Ascending aorta (tissue), 2 donors: Measurements from ENCODE around the gene FERMT3. TPM values are rescaled to one million over a fixed set of nuclear protein-coding genes. Genes with fewer than 3 reads are reported as not detected.
A peak's percentile ranks its signal among the peaks of the same experiment; 100 is the strongest.

Experiments
- DNase-seq, 2 donors: peaks; one replicate each; pipeline ENCODE4 v3.0.0-alpha.2; 2019; ENCODE audit warnings: low spot score in 2 of 2
- H3K27ac ChIP-seq, 2 donors: fragments of 200-600 bp; sonication (generic); one replicate each; pipeline ENCODE4 v1.5.1; 2016 to 2017; ENCODE audit warnings: mild to moderate bottlenecking in 1 of 2
- H3K27me3 ChIP-seq: fragments of 200-600 bp; sonication (generic); one replicate; pipeline ENCODE4 v1.5.1; 2017
- H3K36me3 ChIP-seq, 2 donors: fragments of 200-600 bp; sonication (generic); one replicate each; pipeline ENCODE4 v1.5.1; 2016
- H3K4me1 ChIP-seq, 2 donors: fragments of 200-600 bp; sonication (generic); one replicate each; pipeline ENCODE4 v1.5.1; 2016 to 2017; ENCODE audit warnings: mild to moderate bottlenecking in 1 of 2
- H3K4me3 ChIP-seq, 2 donors: fragments of 200-600 bp; sonication (generic); one replicate each; pipeline ENCODE4 v1.5.1; 2016 to 2017; ENCODE audit warnings: mild to moderate bottlenecking in 1 of 2
- H3K9me3 ChIP-seq, 2 donors: fragments of 200-600 bp; sonication (generic); one replicate each; pipeline ENCODE4 v1.5.1; 2016
- CTCF ChIP-seq, 3 experiments: fragments of 200-600 bp in 2 of 3; fragments of 450-650 bp in 1 of 3; sonication (generic) in 2 of 3; IDR thresholded peaks; one replicate each; pipeline ENCODE4 v1.5.1; 2016 to 2019; ENCODE audit warnings: antibody characterized with exemption in 3 of 3, mild to moderate bottlenecking in 1 of 3, moderate library complexity in 1 of 3
- intact Hi-C: fragments of 100-400 bp; cut with DNase I; formaldehyde crosslinking; loops from one replicate; pipeline ENCODE4 v1.15.1; 2023
- total RNA-seq: library from RNA; depleted of rRNA; stranded (reverse); fragments of >200 nt; gene quantifications from one replicate; pipeline ENCODE4 v1.1.0, GENCODE V29; 2016

Gene FERMT3
- total RNA-seq, 1 donor from 2014 or later, result 55.2 TPM

- DNase-seq, result peak; percentile 95 to 99
- H3K27me3 ChIP-seq, result no peaks in the 10 kb centered on the region
- no peaks in the 10 kb centered on the region for H3K9me3 ChIP-seq
- no peak for TF ChIP-seq CTCF (IDR thresholded peaks at IDR 0.05)
- peaks cover 28 to 32% of the 10 kb centered on the region in 2 donors for H3K36me3 ChIP-seq
- intact Hi-C loops, result loop anchor here (1.0 to 2.0 kb wide), 2 partner anchors 30 to 64 kb away; partner anchors contain the start of gene ESRRA
- peak within 1 kb of the TSS; percentile 99 for H3K27ac ChIP-seq
- H3K4me1 ChIP-seq, result peaks cover 4 to 32% of the 10 kb centered on the region in 2 donors
- peak within 1 kb of the TSS; percentile 91 to 97 for H3K4me3 ChIP-seq
Observed at GRCh38 chr11:64240435-64241240, 34.1 kb downstream of the FERMT3 start, which contains the start of gene FKBP2. FKBP2 (plus strand) TSS chr11:64241095; CDS start chr11:64242388, 1,293 bp downstream.

GRCh38 chr11:64241241-64241490 lies 34.6 kb downstream of the FERMT3 start:
- no peak for TF ChIP-seq CTCF (IDR thresholded peaks at IDR 0.05)
- intact Hi-C loops, result loop anchor here (1.0 to 2.0 kb wide), 2 partner anchors 29 to 64 kb away; partner anchors contain the start of gene ESRRA
- H3K4me3 ChIP-seq, result peak overlapping the region; percentile 91 to 97
- no peaks in the 10 kb centered on the region for H3K27me3 ChIP-seq
- H3K9me3 ChIP-seq, result no peaks in the 10 kb centered on the region
- H3K36me3 ChIP-seq, result peaks cover 28 to 32% of the 10 kb centered on the region in 2 donors
- peak overlapping the region; percentile 99 for H3K27ac ChIP-seq
- H3K4me1 ChIP-seq, result peaks cover 6 to 28% of the 10 kb centered on the region in 2 donors
- peak; percentile 97 to 100 for DNase-seq

GRCh38 chr11:64241491-64242374 lies 35.2 kb downstream of the FERMT3 start:
- H3K27me3 ChIP-seq, result no peaks in the 10 kb centered on the region
- intact Hi-C loops, result loop anchor here (1.0 to 2.0 kb wide), 2 partner anchors 29 to 63 kb away; partner anchors contain the start of gene ESRRA
- DNase-seq, result peak in 1 of 2 donors; percentile 80
- peaks cover 28 to 32% of the 10 kb centered on the region in 2 donors for H3K36me3 ChIP-seq
- TF ChIP-seq CTCF (IDR thresholded peaks at IDR 0.05), result peak in 1 of 3 experiments; percentile 29
- H3K4me3 ChIP-seq, result peak overlapping the region; percentile 91 to 97
- peaks cover 6 to 28% of the 10 kb centered on the region in 2 donors for H3K4me1 ChIP-seq
- no peaks in the 10 kb centered on the region for H3K9me3 ChIP-seq
- H3K27ac ChIP-seq, result peak overlapping the region; percentile 96 to 99

- intact Hi-C loops, result no loop called here
- H3K27me3 ChIP-seq, result no peaks in the 10 kb centered on the region
- peak overlapping the region in 1 of 2 donors; percentile 91 for H3K4me3 ChIP-seq
- TF ChIP-seq CTCF (IDR thresholded peaks at IDR 0.05), result no peak
- no peaks in the 10 kb centered on the region for H3K9me3 ChIP-seq
- H3K27ac ChIP-seq, result peak overlapping the region in 1 of 2 donors; percentile 96
- H3K4me1 ChIP-seq, result peaks cover 15 to 32% of the 10 kb centered on the region in 2 donors
- DNase-seq, result no peak
- peaks cover 15 to 19% of the 10 kb centered on the region in 2 donors for H3K36me3 ChIP-seq
Observed at GRCh38 chr11:64243236-64243854, 36.8 kb downstream of the FERMT3 start.

- TF ChIP-seq CTCF (IDR thresholded peaks at IDR 0.05), result no peak
- H3K9me3 ChIP-seq, result no peaks in the 10 kb centered on the region
- H3K27me3 ChIP-seq, result no peaks in the 10 kb centered on the region
- intact Hi-C loops, result no loop called here
- DNase-seq, result no peak
- peak overlapping the region; percentile 80 to 94 for H3K27ac ChIP-seq
- peaks cover 15 to 32% of the 10 kb centered on the region in 2 donors for H3K4me1 ChIP-seq
- peaks cover 11 to 13% of the 10 kb centered on the region in 2 donors for H3K36me3 ChIP-seq
- no peak overlapping the region for H3K4me3 ChIP-seq
Observed at GRCh38 chr11:64244107-64244506, 37.6 kb downstream of the FERMT3 start.
